Liver (tissue), 9 donors: ENCODE measurements around the gene AFM. TPM values are rescaled to one million over a fixed set of nuclear protein-coding genes. Genes with fewer than 3 reads are reported as not detected.

Source experiments
- DNase-seq: peaks from one replicate; pipeline ENCODE4 v3.0.0-alpha.2; 2017; ENCODE audit warnings: low spot score
- H3K27ac ChIP-seq, 2 donors: one replicate each; pipeline ENCODE4 v1.7.0; 2013; ENCODE audit warnings: inconsistent platforms in 2 of 2, low read length in 2 of 2, control low read depth in 1 of 2, low read depth in 1 of 2, mild to moderate bottlenecking in 1 of 2
- H3K27me3 ChIP-seq, 4 donors: one replicate each; pipeline versions ENCODE4 v1.6.1 to v1.7.0; 2013; ENCODE audit warnings: low read length in 3 of 4, inconsistent platforms in 1 of 4, mild to moderate bottlenecking in 1 of 4, moderate library complexity in 1 of 4; ENCODE audit not compliant: control insufficient read depth in 4 of 4, insufficient read depth in 4 of 4
- H3K36me3 ChIP-seq, 4 donors: one replicate each; pipeline versions ENCODE4 v1.6.1 to v1.7.0; 2013; ENCODE audit warnings: low read length in 3 of 4, mild to moderate bottlenecking in 3 of 4, low read depth in 1 of 4, moderate library complexity in 1 of 4; ENCODE audit not compliant: control insufficient read depth in 4 of 4, insufficient read depth in 3 of 4
- H3K4me1 ChIP-seq, 4 donors: one replicate each; pipeline versions ENCODE4 v1.6.1 to v1.7.0; 2013; ENCODE audit warnings: low read length in 3 of 4, mild to moderate bottlenecking in 3 of 4, moderate library complexity in 1 of 4; ENCODE audit not compliant: control insufficient read depth in 4 of 4, insufficient read depth in 4 of 4
- H3K4me3 ChIP-seq, 3 donors: one replicate each; pipeline versions ENCODE4 v1.6.1 to v1.7.0; 2013; ENCODE audit warnings: low read length in 3 of 3, control low read depth in 1 of 3, low read depth in 1 of 3, mild to moderate bottlenecking in 1 of 3
- H3K9ac ChIP-seq, 2 donors: one replicate each; pipeline ENCODE4 v1.7.0; 2013; ENCODE audit warnings: low read length in 2 of 2, mild to moderate bottlenecking in 2 of 2, moderate library complexity in 2 of 2, control low read depth in 1 of 2, low read depth in 1 of 2
- H3K9me3 ChIP-seq, 4 donors: one replicate each; pipeline versions ENCODE4 v1.6.1 to v1.7.0; 2013; ENCODE audit warnings: low read length in 3 of 4; ENCODE audit not compliant: control insufficient read depth in 4 of 4
- ATF3 ChIP-seq: IDR thresholded peaks from 2 replicates; pipeline ENCODE4 v1.6.1; 2016; ENCODE audit warnings: antibody characterized with exemption
- CTCF ChIP-seq: fragments of 150-350 bp; IDR thresholded peaks from 2 replicates; pipeline ENCODE4 v1.5.1; 2017; ENCODE audit warnings: improper control_type of control experiment, low read depth, low read length; ENCODE audit not compliant: missing input control
- EGR1 ChIP-seq, 2 donors: IDR thresholded peaks; 2 replicates each; pipeline ENCODE4 v1.6.1; 2016 to 2018; ENCODE audit warnings: antibody characterized with exemption in 2 of 2, low read depth in 2 of 2
- FOXA1 ChIP-seq: IDR thresholded peaks from 2 replicates; pipeline ENCODE4 v1.6.1; 2016; ENCODE audit warnings: antibody characterized with exemption
- FOXA2 ChIP-seq: IDR thresholded peaks from 2 replicates; pipeline ENCODE4 v1.6.1; 2016; ENCODE audit warnings: antibody characterized with exemption
- GABPA ChIP-seq, 2 donors: IDR thresholded peaks in 1 of 2; conservative IDR thresholded peaks in 1 of 2; 2 replicates each; pipeline ENCODE4 v1.6.1; 2016; ENCODE audit warnings: antibody characterized with exemption in 2 of 2, mild to moderate bottlenecking in 1 of 2, moderate library complexity in 1 of 2
- HNF4A ChIP-seq, 2 donors: conservative IDR thresholded peaks; 2 replicates each; pipeline ENCODE4 v1.6.1; 2016; ENCODE audit warnings: antibody characterized with exemption in 2 of 2, mild to moderate bottlenecking in 2 of 2
- HNF4G ChIP-seq: IDR thresholded peaks from 2 replicates; pipeline ENCODE4 v1.6.1; 2016; ENCODE audit warnings: antibody characterized with exemption
- JUND ChIP-seq, 2 donors: IDR thresholded peaks; 2 replicates each; pipeline ENCODE4 v1.6.1; 2016; ENCODE audit warnings: antibody characterized with exemption in 2 of 2
- MAX ChIP-seq: IDR thresholded peaks from 2 replicates; pipeline ENCODE4 v1.6.1; 2016; ENCODE audit warnings: antibody characterized with exemption
- NR2F2 ChIP-seq: IDR thresholded peaks from 2 replicates; pipeline ENCODE4 v1.6.1; 2016; ENCODE audit warnings: antibody characterized with exemption
- RAD21 ChIP-seq, 2 donors: IDR thresholded peaks; 2 replicates each; pipeline ENCODE4 v1.6.1; 2016; ENCODE audit warnings: antibody characterized with exemption in 2 of 2, mild to moderate bottlenecking in 2 of 2
- REST ChIP-seq: IDR thresholded peaks from 2 replicates; pipeline ENCODE4 v1.6.1; 2016; ENCODE audit warnings: antibody characterized with exemption, mild to moderate bottlenecking
- RXRA ChIP-seq, 2 donors: IDR thresholded peaks; 2 replicates each; pipeline ENCODE4 v1.6.1; 2017 to 2018; ENCODE audit warnings: antibody characterized with exemption in 2 of 2, mild to moderate bottlenecking in 1 of 2
- SP1 ChIP-seq: IDR thresholded peaks from 2 replicates; pipeline ENCODE4 v1.6.1; 2018; ENCODE audit warnings: antibody characterized with exemption, mild to moderate bottlenecking
- TAF1 ChIP-seq: conservative IDR thresholded peaks from 2 replicates; pipeline ENCODE4 v1.6.1; 2016; ENCODE audit warnings: antibody characterized with exemption, mild to moderate bottlenecking
- YY1 ChIP-seq: IDR thresholded peaks from 2 replicates; pipeline ENCODE4 v1.6.1; 2016; ENCODE audit warnings: antibody characterized with exemption, mild to moderate bottlenecking
- ZBTB33 ChIP-seq: IDR thresholded peaks from 2 replicates; pipeline ENCODE4 v1.6.1; 2016; ENCODE audit warnings: antibody characterized with exemption
- WGBS: extraction: QIAGEN DNeasy Blood & Tissue Kit; methylation state at CpG from one replicate; pipeline ENCODE4 v1.1.7; 2013; 5-methylcytosine and 5-hydroxymethylcytosine counted together
- polyA plus RNA-seq, 2 donors: library from polyadenylated mRNA; stranded (reverse) in 1 of 2; unstranded in 1 of 2; fragments of 200-250 nt in 1 of 2; fragments of >200 nt in 1 of 2; fragmentation: Nextera tagmentation in 1 of 2; extraction: Ambion mirVana in 1 of 2; gene quantifications; one replicate each; pipeline versions ENCODE4 v1.2.1 to v1.2.3, GENCODE V29; 2013 to 2015
- total RNA-seq, 2 donors: library from RNA; depleted of rRNA; stranded (reverse); fragments of >200 nt; gene quantifications; one replicate each; pipeline ENCODE4 v1.2.3, GENCODE V29; 2014
- donor health status: healthy.
- donor health status: healthy.
- donor health status: healthy.
- donor health status: healthy.
- donor health status: healthy.

Gene AFM
- total and polyA plus RNA-seq, 4 donors = 40.1 to 274 (median 164) TPM

GRCh38 chr4:73446336-73446938, 35.1 kb upstream of the AFM start:
- 2% methylated on average over 4 of the region's 4 CpGs for WGBS
- H3K27me3 ChIP-seq = no peaks in the 10 kb centered on the region
- no peak for DNase-seq

More at GRCh38 chr4:73446336-73446938, 35.1 kb upstream of the AFM start:
- H3K4me1 ChIP-seq = peaks cover 3 to 29% (median 6%) of the 10 kb centered on the region in 4 donors
- H3K27ac ChIP-seq = no peak overlapping the region
- H3K4me3 ChIP-seq = no peak overlapping the region
- H3K36me3 ChIP-seq = no peaks in the 10 kb centered on the region
- H3K9me3 ChIP-seq = no peaks in the 10 kb centered on the region
- peak overlapping the region in 1 of 2 donors; percentile 1 for H3K9ac ChIP-seq
- TF ChIP-seq RAD21 (IDR thresholded peaks at IDR 0.05) = peak; percentile 88 to 92
- TF ChIP-seq REST = no peak
- TF ChIP-seq HNF4G = no peak
- no peak for TF ChIP-seq ATF3
- no peak for TF ChIP-seq RXRA (IDR thresholded peaks at IDR 0.05)
- peak in 1 of 2 donors; percentile 17 for TF ChIP-seq HNF4A (conservative IDR thresholded peaks at IDR 0.05)
- TF ChIP-seq SP1 = peak; percentile 19
- no peak for TF ChIP-seq FOXA1
- TF ChIP-seq ZBTB33 = no peak
- no peak for TF ChIP-seq TAF1
- no peak for TF ChIP-seq EGR1 (IDR thresholded peaks at IDR 0.05; ENCODE audit: low read depth in 2 of 2)
- TF ChIP-seq GABPA (IDR thresholded peaks at IDR 0.05 in 1 of 2, conservative IDR thresholded peaks at IDR 0.05 in 1 of 2) = no peak
- no peak for TF ChIP-seq JUND (IDR thresholded peaks at IDR 0.05)
- no peak for TF ChIP-seq MAX
- peak; percentile 86 for TF ChIP-seq CTCF
- no peak for TF ChIP-seq FOXA2
- peak; percentile 38 for TF ChIP-seq YY1
- no peak for TF ChIP-seq NR2F2
